ENCODE data around the gene ZNF512B. TPM values are rescaled to one million over a fixed set of nuclear protein-coding genes. Genes with fewer than 3 reads are reported as not detected.
"Not testable (repeated sequence)": the region's sequence is repeated elsewhere in the genome, so short reads cannot be mapped to it uniquely, and the experiment has no call there.

The ZNF512B gene
- total RNA-seq, 4 donors from 2014 or later, result 5.7 to 10.9 (median 8.8) TPM

DNA sequence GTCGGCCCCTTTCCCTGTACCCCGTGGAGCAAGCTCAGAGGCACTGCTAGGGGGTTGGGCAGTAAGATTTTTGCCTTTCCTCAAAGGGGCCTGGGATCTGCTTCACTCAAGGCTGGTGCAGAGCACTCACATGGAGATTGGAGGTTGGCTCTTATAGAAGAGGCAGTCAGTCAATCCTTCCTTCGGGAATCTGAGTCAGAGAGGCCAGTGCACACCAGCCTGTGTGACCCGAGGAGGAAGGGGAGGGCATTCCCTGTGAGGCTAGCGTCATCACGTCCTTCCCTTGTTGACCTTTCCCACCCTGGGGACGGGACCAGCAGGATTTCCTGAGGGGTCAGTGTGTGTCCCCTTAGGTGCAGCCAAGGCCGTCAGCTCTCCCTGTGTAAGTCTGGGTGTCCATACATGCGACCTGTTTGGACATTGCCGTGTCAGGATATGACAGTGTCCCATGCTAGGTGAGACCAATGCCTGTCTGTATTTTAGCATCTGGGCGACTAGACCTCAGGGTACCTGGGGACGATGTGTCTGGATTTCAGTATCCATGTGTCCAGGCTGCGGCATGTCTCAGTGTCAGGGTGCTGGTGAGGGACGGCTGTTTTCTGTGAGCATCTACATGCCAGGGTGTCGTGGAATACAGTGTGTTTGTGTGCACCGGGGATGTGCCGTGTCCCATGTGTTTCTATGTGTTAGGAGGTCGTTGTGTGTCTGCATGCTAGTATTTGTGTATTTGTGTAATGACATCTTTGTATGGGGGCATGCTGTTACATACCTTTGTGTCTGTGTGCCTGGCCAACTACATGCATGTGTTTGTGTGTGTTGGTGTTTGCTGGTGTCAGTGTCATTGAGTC, 2.8 kb upstream of the ZNF512B start:
- intact Hi-C loops (cut with DNase I; ENCODE audit: low total_unique reads) (loop anchor here (1.0 kb wide), 1 partner anchor 186 kb away; no protein-coding TSS in a partner anchor), in situ Hi-C loops (cut with MboI; ENCODE audit: low sequenced_read_pairs in 4 of 4) (loop anchor here in 1 of 4 donors (10.0 kb wide), 1 partner anchor 188 kb away; no protein-coding TSS in a partner anchor)
- H3K27ac ChIP-seq, result peak overlapping the region; percentile 13 to 59 (median 30)

DNA sequence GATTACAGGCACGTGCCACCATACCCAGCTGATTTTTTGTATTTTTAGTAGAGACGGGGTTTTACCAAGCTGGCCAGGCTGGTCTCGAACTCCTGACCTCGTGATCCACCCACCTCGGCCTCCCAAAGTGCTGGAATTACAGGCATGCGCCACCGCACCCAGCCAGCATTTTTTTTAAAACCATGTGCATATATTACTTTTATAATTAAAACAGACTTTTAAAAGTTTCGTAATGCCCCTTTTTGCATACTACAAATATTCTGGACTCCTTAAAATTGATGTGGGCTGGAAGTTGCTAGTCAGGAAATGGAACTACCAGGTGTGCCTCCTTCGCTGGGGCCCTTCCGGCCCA, 2.2 kb upstream of the ZNF512B start:
- Histone ChIP-seq H3K4me1 (peaks cover 9 to 24% of the 10 kb centered on the region in 2 donors), H3K27ac (peak overlapping the region; percentile 13 to 59 (median 32))
- H3K27me3 ChIP-seq; H3K4me3 ChIP-seq; H3K9me3 ChIP-seq; ATAC-seq; intact Hi-C loops (cut with DNase I; ENCODE audit: low total_unique reads); H3K36me3 ChIP-seq; DNase-seq: not testable (repeated sequence)
- in situ Hi-C loops (cut with MboI; ENCODE audit: low sequenced_read_pairs in 4 of 4), result loop anchor here in 1 of 4 donors (10.0 kb wide), 1 partner anchor 187 kb away; no protein-coding TSS in a partner anchor

More for the DNA sequence above, 2.8 kb upstream of the ZNF512B start:
- Histone ChIP-seq H3K4me3 (no peak overlapping the region), H3K9me3 (no peaks in the 10 kb centered on the region), H3K27me3 (no peaks in the 10 kb centered on the region), H3K4me1 (peaks cover 9 to 24% of the 10 kb centered on the region in 2 donors), H3K36me3 (no peaks in the 10 kb centered on the region)
- no peak for TF ChIP-seq POLR2A (IDR thresholded peaks at IDR 0.05)
- no peak for ATAC-seq
- DNase-seq, result peak in 1 of 2 donors; percentile 12

GRCh38 chr20:63970714-63971431, 1.1 kb upstream of the ZNF512B start:
- Histone ChIP-seq H3K36me3 (peaks cover 0 to 12% of the 10 kb centered on the region in 2 donors), H3K4me3 (no peak overlapping the region), H3K27me3 (no peaks in the 10 kb centered on the region), H3K27ac (peak overlapping the region in 3 of 4 donors; percentile 25 to 70 (median 55)), H3K9me3 (no peaks in the 10 kb centered on the region), H3K4me1 (peaks cover 9 to 24% of the 10 kb centered on the region in 2 donors)
- no peak for ATAC-seq
- no peak for DNase-seq
- in situ Hi-C loops (cut with MboI; ENCODE audit: low sequenced_read_pairs in 4 of 4) (loop anchor here in 1 of 4 donors (10.0 kb wide), 1 partner anchor 186 kb away; no protein-coding TSS in a partner anchor), intact Hi-C loops (cut with DNase I; ENCODE audit: low total_unique reads) (no loop called here)
- no peak for TF ChIP-seq POLR2A (IDR thresholded peaks at IDR 0.05)
- TF ChIP-seq CTCF (IDR thresholded peaks at IDR 0.05 in 4 of 5, conservative IDR thresholded peaks at IDR 0.05 in 1 of 5), result no peak

DNA sequence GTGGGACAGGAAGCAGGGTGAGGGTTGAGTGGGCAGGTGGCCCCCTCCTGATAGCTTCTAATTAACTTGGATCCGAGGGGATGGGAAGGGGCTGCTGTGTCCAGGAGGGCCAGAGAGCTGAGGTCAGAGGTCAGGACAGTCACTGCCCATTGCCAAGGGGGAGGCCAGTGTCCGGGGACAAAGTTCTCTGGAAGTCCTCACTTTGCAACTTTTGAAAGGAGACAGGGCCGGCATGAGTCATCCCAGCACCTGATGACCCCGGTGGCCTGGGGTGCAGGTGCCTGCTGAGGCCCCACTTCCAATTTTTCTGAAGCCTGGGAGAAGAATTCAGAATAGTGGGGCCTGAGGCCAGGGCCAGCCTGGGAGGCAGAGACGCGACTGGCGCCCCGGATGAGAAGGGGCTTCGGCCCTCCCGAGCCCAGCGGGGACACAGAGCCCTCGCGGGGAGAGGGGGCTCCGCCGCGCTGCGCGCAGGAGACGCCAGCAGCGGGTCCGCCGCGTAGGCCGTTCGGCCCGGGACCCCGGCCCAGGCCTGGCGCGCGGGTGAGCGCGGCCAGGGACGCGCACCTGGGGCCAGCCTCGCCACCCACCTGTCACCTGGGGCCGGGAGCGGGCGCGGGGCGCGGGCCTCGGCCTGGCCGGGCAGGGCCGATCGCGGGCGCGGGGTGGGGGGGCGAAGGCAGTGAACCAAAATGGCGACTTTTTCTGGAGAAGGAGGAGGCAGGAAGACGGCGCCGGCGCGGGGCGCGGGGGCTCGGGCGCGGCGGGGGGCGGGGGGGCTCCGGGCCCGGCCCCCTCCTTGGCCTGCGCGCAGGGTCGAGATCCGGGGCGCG, 586 bp downstream of the ZNF512B start:
- in situ Hi-C loops (cut with MboI; ENCODE audit: low sequenced_read_pairs in 4 of 4), result no loop called here
- Histone ChIP-seq H3K27ac (peak overlapping the region; percentile 58 to 74 (median 67)), H3K9me3 (no peaks in the 10 kb centered on the region), H3K4me1 (peaks cover 9 to 23% of the 10 kb centered on the region in 2 donors), H3K36me3 (peaks cover 0 to 16% of the 10 kb centered on the region in 2 donors), H3K4me3 (peak overlapping the region; percentile 54 to 67 (median 62)), H3K27me3 (no peaks in the 10 kb centered on the region)
- TF ChIP-seq CTCF (IDR thresholded peaks at IDR 0.05 in 4 of 5, conservative IDR thresholded peaks at IDR 0.05 in 1 of 5) (no peak), POLR2A (IDR thresholded peaks at IDR 0.05) (no peak)
- ATAC-seq, result peak; percentile 17 to 28
- intact Hi-C loops (cut with DNase I; ENCODE audit: low total_unique reads), result no loop called here
- peak in 1 of 2 donors; percentile 12 for DNase-seq
